K562 (cell line): ENCODE measurements around the gene USP17L25.
"Not testable (repeated sequence)": the region's sequence is repeated elsewhere in the genome, so short reads cannot be mapped to it uniquely, and the experiment has no call there.

ENCODE experiments used
- CBX1 ChIP-seq: sonication (generic); IDR thresholded peaks from 2 replicates; pipeline ENCODE4 v1.6.1; 2016; ENCODE audit warnings: antibody characterized with exemption, low read depth, mild to moderate bottlenecking
- HNRNPUL1 ChIP-seq: fragments of 200-400 bp; formaldehyde crosslinking; IDR thresholded peaks from 2 replicates; pipeline ENCODE4 v1.6.1; 2017; ENCODE audit warnings: low read length
- PHF8 ChIP-seq: fragments of 200-600 bp; sonication (generic); IDR thresholded peaks from 2 replicates; pipeline ENCODE4 v1.6.1; 2012; ENCODE audit warnings: mixed run types, mild to moderate bottlenecking, inconsistent platforms, low read length, moderate library complexity, borderline replicate concordance
- POLR2A ChIP-seq: fragments of 450-650 bp; conservative IDR thresholded peaks from 2 replicates; pipeline ENCODE4 v1.6.1; 2016
- SMAD4 ChIP-seq: fragments of 250-450 bp; sonication (Bioruptor Pico); conservative IDR thresholded peaks from 2 replicates; pipeline ENCODE4 v1.8.0; 2021; ENCODE audit warnings: inconsistent platforms, mild to moderate bottlenecking, moderate library complexity
- TARDBP ChIP-seq: fragments of 450-650 bp; IDR thresholded peaks from 2 replicates; pipeline ENCODE4 v1.6.1; 2016
- ZBTB7A ChIP-seq: IDR thresholded peaks from 2 replicates; pipeline ENCODE4 v1.6.1; 2011; ENCODE audit warnings: low read depth, mild to moderate bottlenecking, low read length, moderate library complexity, borderline replicate concordance; ENCODE audit not compliant: control insufficient read depth
- TF ChIP-seq, protein P1 (sequence below), 3 experiments: IDR thresholded peaks in 2 of 3; conservative IDR thresholded peaks in 1 of 3; 2 replicates each; pipeline ENCODE4 v1.5.1; 2011 to 2012; ENCODE audit warnings: low read length in 3 of 3, mild to moderate bottlenecking in 3 of 3, control low read depth in 2 of 3, improper control_type of control experiment in 1 of 3, inconsistent platforms in 1 of 3, low read depth in 1 of 3, mixed read lengths in 1 of 3, moderate library complexity in 1 of 3; ENCODE audit not compliant: insufficient read depth in 2 of 3
- TF ChIP-seq, protein P2 (sequence below), 3 experiments: fragments of 200-800 bp in 1 of 3; fragments of 250-450 bp in 1 of 3; fragments of 450-650 bp in 1 of 3; sonication (Bioruptor Pico) in 1 of 3; sonication (Bioruptor generic) in 1 of 3; formaldehyde crosslinking in 1 of 3; IDR thresholded peaks; 2 replicates each; pipeline versions ENCODE4 v1.6.1 to v1.8.0; 2016 to 2022; ENCODE audit warnings: mild to moderate bottlenecking in 2 of 3, missing genetic modification characterization in 2 of 3, missing compliant biosample characterization in 1 of 3, moderate library complexity in 1 of 3

DNA sequence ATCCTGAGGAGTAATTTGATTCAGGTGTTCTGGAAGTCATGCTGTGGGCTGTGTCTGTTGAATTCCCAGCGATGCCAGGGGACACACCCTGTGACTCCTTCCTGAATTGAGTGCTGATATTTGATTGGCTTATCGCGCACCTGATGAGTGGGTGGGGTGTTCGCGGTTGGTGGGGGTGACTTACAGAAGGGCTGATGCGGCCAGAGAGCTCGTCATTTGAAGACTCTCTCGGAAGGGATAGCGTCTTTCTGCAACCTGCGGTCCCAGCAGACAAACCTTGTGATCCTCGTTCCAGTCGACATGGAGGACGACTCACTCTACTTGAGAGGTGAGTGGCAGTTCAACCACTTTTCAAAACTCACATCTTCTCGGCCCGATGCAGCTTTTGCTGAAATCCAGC is 4.8 kb upstream of the USP17L25 start, which contains the start of gene USP17L24:
- TF ChIP-seq ZBTB7A; TARDBP; HNRNPUL1; POLR2A; PHF8; SMAD4 (CRISPR knock-in tag); CBX1: not testable (repeated sequence)
- TF ChIP-seq, protein P1, sequence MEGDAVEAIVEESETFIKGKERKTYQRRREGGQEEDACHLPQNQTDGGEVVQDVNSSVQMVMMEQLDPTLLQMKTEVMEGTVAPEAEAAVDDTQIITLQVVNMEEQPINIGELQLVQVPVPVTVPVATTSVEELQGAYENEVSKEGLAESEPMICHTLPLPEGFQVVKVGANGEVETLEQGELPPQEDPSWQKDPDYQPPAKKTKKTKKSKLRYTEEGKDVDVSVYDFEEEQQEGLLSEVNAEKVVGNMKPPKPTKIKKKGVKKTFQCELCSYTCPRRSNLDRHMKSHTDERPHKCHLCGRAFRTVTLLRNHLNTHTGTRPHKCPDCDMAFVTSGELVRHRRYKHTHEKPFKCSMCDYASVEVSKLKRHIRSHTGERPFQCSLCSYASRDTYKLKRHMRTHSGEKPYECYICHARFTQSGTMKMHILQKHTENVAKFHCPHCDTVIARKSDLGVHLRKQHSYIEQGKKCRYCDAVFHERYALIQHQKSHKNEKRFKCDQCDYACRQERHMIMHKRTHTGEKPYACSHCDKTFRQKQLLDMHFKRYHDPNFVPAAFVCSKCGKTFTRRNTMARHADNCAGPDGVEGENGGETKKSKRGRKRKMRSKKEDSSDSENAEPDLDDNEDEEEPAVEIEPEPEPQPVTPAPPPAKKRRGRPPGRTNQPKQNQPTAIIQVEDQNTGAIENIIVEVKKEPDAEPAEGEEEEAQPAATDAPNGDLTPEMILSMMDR (IDR thresholded peaks at IDR 0.05 in 2 of 3, conservative IDR thresholded peaks at IDR 0.05 in 1 of 3; ENCODE audit: insufficient read depth in 2 of 3, low read depth in 1 of 3, low read length in 3 of 3) = not testable (repeated sequence)
- TF ChIP-seq, protein P2, sequence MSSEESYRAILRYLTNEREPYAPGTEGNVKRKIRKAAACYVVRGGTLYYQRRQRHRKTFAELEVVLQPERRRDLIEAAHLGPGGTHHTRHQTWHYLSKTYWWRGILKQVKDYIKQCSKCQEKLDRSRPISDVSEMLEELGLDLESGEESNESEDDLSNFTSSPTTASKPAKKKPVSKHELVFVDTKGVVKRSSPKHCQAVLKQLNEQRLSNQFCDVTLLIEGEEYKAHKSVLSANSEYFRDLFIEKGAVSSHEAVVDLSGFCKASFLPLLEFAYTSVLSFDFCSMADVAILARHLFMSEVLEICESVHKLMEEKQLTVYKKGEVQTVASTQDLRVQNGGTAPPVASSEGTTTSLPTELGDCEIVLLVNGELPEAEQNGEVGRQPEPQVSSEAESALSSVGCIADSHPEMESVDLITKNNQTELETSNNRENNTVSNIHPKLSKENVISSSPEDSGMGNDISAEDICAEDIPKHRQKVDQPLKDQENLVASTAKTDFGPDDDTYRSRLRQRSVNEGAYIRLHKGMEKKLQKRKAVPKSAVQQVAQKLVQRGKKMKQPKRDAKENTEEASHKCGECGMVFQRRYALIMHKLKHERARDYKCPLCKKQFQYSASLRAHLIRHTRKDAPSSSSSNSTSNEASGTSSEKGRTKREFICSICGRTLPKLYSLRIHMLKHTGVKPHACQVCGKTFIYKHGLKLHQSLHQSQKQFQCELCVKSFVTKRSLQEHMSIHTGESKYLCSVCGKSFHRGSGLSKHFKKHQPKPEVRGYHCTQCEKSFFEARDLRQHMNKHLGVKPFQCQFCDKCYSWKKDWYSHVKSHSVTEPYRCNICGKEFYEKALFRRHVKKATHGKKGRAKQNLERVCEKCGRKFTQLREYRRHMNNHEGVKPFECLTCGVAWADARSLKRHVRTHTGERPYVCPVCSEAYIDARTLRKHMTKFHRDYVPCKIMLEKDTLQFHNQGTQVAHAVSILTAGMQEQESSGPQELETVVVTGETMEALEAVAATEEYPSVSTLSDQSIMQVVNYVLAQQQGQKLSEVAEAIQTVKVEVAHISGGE (CRISPR knock-in tag; IDR thresholded peaks at IDR 0.05) = not testable (repeated sequence)
